GM23338 (cell line): ENCODE results near the gene RFNG. TPM values are rescaled to one million over a fixed set of nuclear protein-coding genes. Genes with fewer than 3 reads are reported as not detected.

Source experiments
- ATAC-seq: fragments of 200-7000 bp; cut with Tn5 transposase; 3 replicates; pipeline ENCODE4 v1.9.1; 2020
- DNase-seq: peaks from one replicate; pipeline ENCODE4 v3.0.0-alpha.2; 2015; ENCODE audit warnings: low spot score
- H2AFZ ChIP-seq: fragments of 200-600 bp; sonication (generic); 2 replicates; pipeline ENCODE4 v1.8.0; 2016; ENCODE audit warnings: antibody characterized with exemption, mild to moderate bottlenecking, moderate library complexity
- H3F3A ChIP-seq: fragments of 200-600 bp; sonication (generic); replicated peaks from 2 replicates; pipeline ENCODE4 v1.8.0; 2017; ENCODE audit warnings: antibody characterized with exemption, mixed run types, low read depth
- H3K27ac ChIP-seq: fragments of 200-600 bp; sonication (generic); 2 replicates; pipeline ENCODE4 v1.6.1; 2016; ENCODE audit warnings: low read depth
- H3K27me3 ChIP-seq: fragments of 200-600 bp; sonication (generic); 2 replicates; pipeline ENCODE4 v1.8.0; 2016; ENCODE audit warnings: mild to moderate bottlenecking, mixed run types, moderate library complexity; ENCODE audit not compliant: insufficient read depth
- H3K36me3 ChIP-seq: fragments of 200-600 bp; sonication (generic); 2 replicates; pipeline ENCODE4 v1.8.0; 2016; ENCODE audit warnings: mild to moderate bottlenecking; ENCODE audit not compliant: insufficient read depth
- H3K4me1 ChIP-seq: fragments of 200-600 bp; sonication (generic); 2 replicates; pipeline ENCODE4 v1.8.0; 2016; ENCODE audit warnings: mild to moderate bottlenecking, moderate library complexity; ENCODE audit not compliant: insufficient read depth
- H3K4me2 ChIP-seq: fragments of 200-600 bp; sonication (generic); 2 replicates; pipeline ENCODE4 v1.7.1; 2017; ENCODE audit warnings: mixed run types
- H3K4me3 ChIP-seq: fragments of 200-600 bp; sonication (generic); 2 replicates; pipeline ENCODE4 v1.6.1; 2016; ENCODE audit warnings: mixed run types
- H3K79me2 ChIP-seq: fragments of 200-600 bp; sonication (generic); replicated peaks from 2 replicates; pipeline ENCODE4 v1.8.0; 2017; ENCODE audit warnings: mild to moderate bottlenecking; ENCODE audit not compliant: insufficient read depth
- H3K9me2 ChIP-seq: fragments of 200-600 bp; sonication (generic); 2 replicates; pipeline ENCODE4 v1.8.0; 2017; ENCODE audit not compliant: insufficient read depth
- H4K20me1 ChIP-seq: fragments of 200-600 bp; sonication (generic); replicated peaks from 2 replicates; pipeline ENCODE4 v1.8.0; 2017; ENCODE audit warnings: mild to moderate bottlenecking; ENCODE audit not compliant: insufficient read depth
- H3K27ac Mint-ChIP-seq: 2 replicates; pipeline ENCODE4 v1.8.0; 2020; ENCODE audit warnings: inconsistent platforms, mild to moderate bottlenecking, moderate library complexity, mixed read lengths
- H3K27me3 Mint-ChIP-seq: 3 replicates; pipeline ENCODE4 v1.8.0; 2022; ENCODE audit warnings: low read depth, mild to moderate bottlenecking, moderate library complexity, mixed read lengths, inconsistent platforms; ENCODE audit not compliant: insufficient read depth, poor library complexity
- H3K36me3 Mint-ChIP-seq: 3 replicates; pipeline ENCODE4 v1.8.0; 2021; ENCODE audit warnings: low read depth, mild to moderate bottlenecking, inconsistent platforms, moderate library complexity, mixed read lengths
- H3K4me1 Mint-ChIP-seq: 3 replicates; pipeline ENCODE4 v1.8.0; 2020; ENCODE audit warnings: mild to moderate bottlenecking, inconsistent platforms, mixed read lengths
- H3K4me3 Mint-ChIP-seq: 3 replicates; pipeline ENCODE4 v1.8.0; 2021; ENCODE audit warnings: moderate library complexity, mild to moderate bottlenecking, inconsistent platforms, mixed read lengths
- H3K9me3 Mint-ChIP-seq: 3 replicates; pipeline ENCODE4 v1.8.0; 2020; ENCODE audit warnings: moderate library complexity, mild to moderate bottlenecking, inconsistent platforms, mixed read lengths
- CREB1 ChIP-seq: fragments of 250-450 bp; sonication (Bioruptor Pico); IDR thresholded peaks from 2 replicates; pipeline ENCODE4 v1.5.0; 2020; ENCODE audit warnings: low read depth, mild to moderate bottlenecking, moderate library complexity
- CTCF ChIP-seq, 2 experiments: fragments of 200-600 bp in 1 of 2; sonication (generic) in 1 of 2; conservative IDR thresholded peaks; 2 replicates each; pipeline versions ENCODE4 v1.5.1 to v1.6.1; 2016 to 2017; ENCODE audit warnings: antibody characterized with exemption in 2 of 2, low read depth in 2 of 2, mild to moderate bottlenecking in 2 of 2, moderate library complexity in 1 of 2
- ETS1 ChIP-seq: IDR thresholded peaks from 2 replicates; pipeline ENCODE4 v1.6.1; 2016; ENCODE audit warnings: antibody characterized with exemption
- EZH2 ChIP-seq: fragments of 200-600 bp; sonication (generic); IDR thresholded peaks from one replicate; pipeline ENCODE4 v1.8.0; 2017; ENCODE audit warnings: antibody characterized with exemption, mild to moderate bottlenecking, low read depth; ENCODE audit not compliant: unreplicated experiment
- EZH2phosphoT487 ChIP-seq: fragments of 200-600 bp; sonication (generic); IDR thresholded peaks from one replicate; pipeline ENCODE4 v1.8.1; 2018; ENCODE audit warnings: antibody characterized with exemption; ENCODE audit not compliant: unreplicated experiment
- JUNB ChIP-seq: IDR thresholded peaks from one replicate; pipeline ENCODE4 v1.6.1; 2016; ENCODE audit warnings: antibody characterized with exemption; ENCODE audit not compliant: unreplicated experiment
- NANOG ChIP-seq: IDR thresholded peaks from 2 replicates; pipeline ENCODE4 v1.6.1; 2016; ENCODE audit warnings: antibody characterized with exemption, borderline replicate concordance
- POLR2AphosphoS5 ChIP-seq: IDR thresholded peaks from 2 replicates; pipeline ENCODE4 v1.6.1; 2016; ENCODE audit warnings: antibody characterized with exemption, low read depth
- REST ChIP-seq: IDR thresholded peaks from one replicate; pipeline ENCODE4 v1.6.1; 2018; ENCODE audit warnings: antibody characterized with exemption; ENCODE audit not compliant: unreplicated experiment
- STAT1 ChIP-seq: IDR thresholded peaks from one replicate; pipeline ENCODE4 v1.6.1; 2016; ENCODE audit warnings: antibody characterized with exemption; ENCODE audit not compliant: unreplicated experiment
- ZNF114 ChIP-seq: fragments of 250-450 bp; sonication (Bioruptor Pico); IDR thresholded peaks from 2 replicates; pipeline ENCODE4 v1.5.0; 2020; ENCODE audit warnings: mild to moderate bottlenecking, moderate library complexity
- ZNF331 ChIP-seq: fragments of 250-450 bp; sonication (Bioruptor Pico); IDR thresholded peaks from 2 replicates; pipeline ENCODE4 v1.5.0; 2020; ENCODE audit warnings: low read depth, mild to moderate bottlenecking, moderate library complexity
- ZNF462 ChIP-seq: fragments of 250-450 bp; sonication (Bioruptor Pico); IDR thresholded peaks from 2 replicates; pipeline ENCODE4 v1.5.0; 2020; ENCODE audit warnings: mild to moderate bottlenecking, moderate library complexity
- polyA plus RNA-seq: library from polyadenylated mRNA; unstranded; fragments of >200 nt; fragmentation: Nextera tagmentation; extraction: Ambion mirVana; gene quantifications from 2 replicates; pipeline ENCODE4 v1.2.1, GENCODE V29; 2016
- total RNA-seq: library from RNA; depleted of rRNA; stranded (reverse); fragments of >200 nt; shearing (Covaris generic); gene quantifications from 2 replicates; pipeline ENCODE4 v1.2.3, GENCODE V29; 2014

The RFNG gene
- total and polyA plus RNA-seq, 2 experiments from 2014 or later: 18.0 to 44.7 TPM

- Histone ChIP-seq H4K20me1 (peaks cover 29% of the 10 kb centered on the region), H3K9me2 (no peaks in the 10 kb centered on the region), H3K4me3 (peak overlapping the region; percentile 88), H3K27me3 (no peaks in the 10 kb centered on the region), H3K79me2 (peaks cover 53% of the 10 kb centered on the region), H3K4me2 (peak overlapping the region; percentile 91), H3K4me1 (peaks cover 27% of the 10 kb centered on the region), H3K27ac (peak overlapping the region; percentile 59; the same call in 1 of the 2 replicates), H3F3A (0 out of 2 replicates have a peak, but pooled peaks cover 17% of the 10 kb centered on the region), H2AFZ (no peak overlapping the region), H3K36me3 (peaks cover 11% of the 10 kb centered on the region; the same call in 1 of the 2 replicates)
- Mint-ChIP-seq H3K4me3 (peak overlapping the region; percentile 73), H3K36me3 (peaks cover 39% of the 10 kb centered on the region; the same call in 2 of the 3 replicates), H3K27me3 (peaks cover 8% of the 10 kb centered on the region), H3K27ac (peak overlapping the region; percentile 62; the same call in 1 of the 2 replicates), H3K9me3 (no peaks in the 10 kb centered on the region), H3K4me1 (peaks cover 10% of the 10 kb centered on the region)
- ATAC-seq (no peak), DNase-seq (no peak)
- TF ChIP-seq POLR2AphosphoS5: no peak
- no peak for TF ChIP-seq STAT1
- no peak for TF ChIP-seq ZNF462
- TF ChIP-seq NANOG: no peak
- no peak for TF ChIP-seq ZNF114 (CRISPR knock-in tag)
- TF ChIP-seq CTCF (conservative IDR thresholded peaks at IDR 0.05; ENCODE audit: low read depth in 2 of 2): no peak
- TF ChIP-seq ZNF331 (CRISPR knock-in tag): no peak
- no peak for TF ChIP-seq REST
- TF ChIP-seq JUNB: no peak
- TF ChIP-seq ETS1: no peak
- no peak for TF ChIP-seq EZH2
- TF ChIP-seq EZH2phosphoT487: no peak
- no peak for TF ChIP-seq CREB1 (CRISPR knock-in tag)
Observed at GRCh38 chr17:82095777-82096708, 44.4 kb upstream of the RFNG start.
